Mesenchymal stem cell (in vitro differentiated cells and primary cell): ENCODE data around the gene LSMEM2.

Experiments used
- DNase-seq: peaks from one replicate; pipeline ENCODE4 v3.0.0-alpha.2; 2013
- H2AFZ ChIP-seq: one replicate; pipeline ENCODE4 v1.6.1; 2013; ENCODE audit warnings: low read depth, mild to moderate bottlenecking, control low read depth, inconsistent platforms, low read length, moderate library complexity
- H2AK5ac ChIP-seq: 2 replicates; pipeline ENCODE4 v1.6.1; 2013; ENCODE audit warnings: low read length, moderate library complexity, mild to moderate bottlenecking, inconsistent platforms; ENCODE audit not compliant: severe bottlenecking
- H2BK120ac ChIP-seq: one replicate; pipeline ENCODE4 v1.6.1; 2013; ENCODE audit warnings: low read depth, mild to moderate bottlenecking, inconsistent platforms, low read length, moderate library complexity
- H2BK12ac ChIP-seq, 2 experiments: one replicate each; pipeline ENCODE4 v1.6.1; 2013; ENCODE audit warnings: inconsistent platforms in 2 of 2, low read length in 2 of 2, mild to moderate bottlenecking in 2 of 2, moderate library complexity in 2 of 2, control low read depth in 1 of 2
- H2BK15ac ChIP-seq: one replicate; pipeline ENCODE4 v1.6.1; 2013; ENCODE audit warnings: mild to moderate bottlenecking, low read depth, inconsistent platforms; ENCODE audit not compliant: poor library complexity, severe bottlenecking
- H2BK5ac ChIP-seq: 2 replicates; pipeline ENCODE4 v1.6.1; 2013; ENCODE audit warnings: low read depth, mild to moderate bottlenecking, low read length, control low read depth, inconsistent platforms; ENCODE audit not compliant: poor library complexity, severe bottlenecking
- H3K14ac ChIP-seq, 2 experiments: one replicate each; pipeline ENCODE4 v1.6.1; 2013; ENCODE audit warnings: inconsistent platforms in 2 of 2, low read length in 2 of 2, control low read depth in 1 of 2, mild to moderate bottlenecking in 1 of 2, moderate library complexity in 1 of 2
- H3K18ac ChIP-seq, 2 experiments: one replicate each; pipeline ENCODE4 v1.6.1; 2013; ENCODE audit warnings: inconsistent platforms in 2 of 2, low read length in 2 of 2, control low read depth in 1 of 2, low read depth in 1 of 2, mild to moderate bottlenecking in 1 of 2
- H3K23ac ChIP-seq, 2 experiments: one replicate each; pipeline ENCODE4 v1.6.1; 2013; ENCODE audit warnings: inconsistent platforms in 2 of 2, low read length in 2 of 2, mild to moderate bottlenecking in 2 of 2, moderate library complexity in 2 of 2, control low read depth in 1 of 2
- H3K27ac ChIP-seq: 2 replicates; pipeline ENCODE4 v1.5.1; 2013; ENCODE audit warnings: mild to moderate bottlenecking, moderate library complexity, low read length, control low read depth, inconsistent platforms; ENCODE audit not compliant: poor library complexity, severe bottlenecking
- H3K27me3 ChIP-seq, 2 experiments: 2 replicates each; pipeline versions ENCODE4 v1.6.1 to v1.7.0; 2013; ENCODE audit warnings: low read length in 2 of 2, mild to moderate bottlenecking in 2 of 2, moderate library complexity in 2 of 2, control low read depth in 1 of 2, inconsistent platforms in 1 of 2; ENCODE audit not compliant: control insufficient read depth in 1 of 2, insufficient read depth in 1 of 2
- H3K36me3 ChIP-seq, 2 experiments: 2 replicates each; pipeline versions ENCODE4 v1.6.1 to v1.7.0; 2013; ENCODE audit warnings: low read length in 2 of 2, control low read depth in 1 of 2, inconsistent platforms in 1 of 2, low read depth in 1 of 2, mild to moderate bottlenecking in 1 of 2; ENCODE audit not compliant: insufficient read depth in 2 of 2, control insufficient read depth in 1 of 2
- H3K4ac ChIP-seq, 2 experiments: one replicate each; pipeline ENCODE4 v1.6.1; 2013; ENCODE audit warnings: inconsistent platforms in 2 of 2, low read length in 2 of 2, mild to moderate bottlenecking in 2 of 2, moderate library complexity in 2 of 2, control low read depth in 1 of 2, low read depth in 1 of 2
- H3K4me1 ChIP-seq: 2 replicates; pipeline ENCODE4 v1.6.1; 2013; ENCODE audit warnings: low read depth, low read length, control low read depth; ENCODE audit not compliant: control insufficient read depth, insufficient read depth
- H3K4me2 ChIP-seq: 2 replicates; pipeline ENCODE4 v1.6.1; 2013; ENCODE audit warnings: low read length, mild to moderate bottlenecking, inconsistent platforms; ENCODE audit not compliant: poor library complexity, severe bottlenecking
- H3K4me3 ChIP-seq, 2 experiments: 2 replicates each; pipeline versions ENCODE4 v1.5.1 to v1.7.0; 2013; ENCODE audit warnings: low read length in 2 of 2, mild to moderate bottlenecking in 2 of 2, control low read depth in 1 of 2, low read depth in 1 of 2; ENCODE audit not compliant: insufficient read depth in 1 of 2
- H3K79me1 ChIP-seq: replicated peaks from 2 replicates; pipeline ENCODE4 v1.6.1; 2013; ENCODE audit warnings: mild to moderate bottlenecking, control low read depth, low read length, inconsistent platforms; ENCODE audit not compliant: poor library complexity, severe bottlenecking
- H3K9ac ChIP-seq: 2 replicates; pipeline ENCODE4 v1.7.0; 2013; ENCODE audit warnings: mild to moderate bottlenecking, low read length, moderate library complexity
- H3K9me3 ChIP-seq: 2 replicates; pipeline ENCODE4 v1.7.0; 2013; ENCODE audit warnings: mild to moderate bottlenecking, low read length; ENCODE audit not compliant: control insufficient read depth
- H4K8ac ChIP-seq: one replicate; pipeline ENCODE4 v1.6.1; 2013; ENCODE audit warnings: inconsistent platforms, mild to moderate bottlenecking, low read length, moderate library complexity
- H4K91ac ChIP-seq: one replicate; pipeline ENCODE4 v1.6.1; 2013; ENCODE audit warnings: mild to moderate bottlenecking, low read length, inconsistent platforms
- WGBS: methylation state at CpG from one replicate; pipeline ENCODE4 v1.1.7; 2013; ENCODE audit warnings: mixed read lengths; 5-methylcytosine and 5-hydroxymethylcytosine counted together

Gene LSMEM2

GRCh38 chr3:50231581-50231980 lies 47.3 kb upstream of the LSMEM2 start:
- Histone ChIP-seq H4K91ac (no peak overlapping the region), H3K27ac (no peak overlapping the region), H3K4me2 (no peak overlapping the region), H3K9me3 (no peaks in the 10 kb centered on the region), H3K14ac (no peak overlapping the region), H3K9ac (no peak overlapping the region), H2BK12ac (no peak overlapping the region), H4K8ac (no peak overlapping the region), H2BK120ac (no peak overlapping the region), H2AFZ (no peak overlapping the region), H3K4me3 (no peak overlapping the region), H3K36me3 (no peaks in the 10 kb centered on the region), H3K4me1 (peaks cover 18% of the 10 kb centered on the region), H3K23ac (no peak overlapping the region), H3K4ac (no peak overlapping the region), H2BK15ac (no peak overlapping the region), H2AK5ac (no peak overlapping the region), H2BK5ac (no peak overlapping the region), H3K79me1 (peaks cover 8% of the 10 kb centered on the region), H3K27me3 (no peaks in the 10 kb centered on the region), H3K18ac (no peak overlapping the region)
- no peak for DNase-seq
- 86% methylated on average over 5 of the region's 5 CpGs for WGBS

DNA sequence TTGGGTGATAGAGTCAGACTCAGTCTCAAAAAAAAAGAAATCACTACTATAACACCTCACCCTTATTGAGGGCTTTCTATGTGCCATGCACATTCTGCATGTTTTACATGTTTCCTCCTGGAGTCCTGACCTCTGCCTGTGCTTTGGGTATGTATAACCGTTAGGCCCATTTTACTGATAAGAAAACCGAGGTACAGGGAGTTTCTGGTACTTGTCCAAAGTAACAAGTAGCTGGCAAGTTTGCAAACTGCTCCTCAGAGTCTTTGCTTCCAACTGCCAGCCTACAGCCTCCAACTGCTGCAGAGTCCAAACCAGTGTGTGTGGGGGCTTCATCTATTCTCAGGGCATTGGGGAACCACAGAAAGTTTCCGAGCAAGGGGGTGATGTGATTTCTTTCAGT lies 46.6 kb upstream of the LSMEM2 start:
- no peak overlapping the region for H4K91ac ChIP-seq

DNA sequence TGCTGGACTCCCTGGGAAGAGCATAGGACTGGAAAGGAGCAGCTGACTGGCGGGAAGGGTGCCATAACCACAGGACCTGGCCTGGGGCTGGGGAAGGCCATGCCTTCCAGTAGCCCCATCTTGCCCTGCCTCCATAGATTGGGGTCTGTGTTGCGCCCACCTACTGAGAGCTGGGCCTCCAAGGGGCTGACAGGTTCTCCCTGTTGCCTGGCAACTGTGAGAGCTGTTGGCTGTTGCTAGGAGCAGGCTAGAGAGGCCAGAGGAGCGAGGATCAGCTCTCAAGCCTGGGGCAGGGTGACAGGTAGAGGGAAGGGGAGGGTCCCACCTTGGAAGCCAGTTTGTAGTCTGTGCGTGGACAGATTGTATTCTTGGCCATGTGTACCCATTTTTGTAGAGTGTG lies 45.7 kb upstream of the LSMEM2 start:
- no peak overlapping the region for H3K18ac ChIP-seq
- H3K23ac ChIP-seq: no peak overlapping the region
- no peak overlapping the region for H3K4ac ChIP-seq
- no peak overlapping the region for H3K4me3 ChIP-seq
- no peak overlapping the region for H2AK5ac ChIP-seq
- no peaks in the 10 kb centered on the region for H3K36me3 ChIP-seq
- H2BK12ac ChIP-seq: no peak overlapping the region
- no peak overlapping the region for H3K14ac ChIP-seq
- peaks cover 10% of the 10 kb centered on the region for H3K4me1 ChIP-seq
- DNase-seq: no peak
- no peaks in the 10 kb centered on the region for H3K9me3 ChIP-seq
- no peak overlapping the region for H3K4me2 ChIP-seq
- WGBS: 93% methylated on average over 4 of the region's 4 CpGs
- no peak overlapping the region for H2BK15ac ChIP-seq
- no peak overlapping the region for H4K8ac ChIP-seq
- H3K27ac ChIP-seq: no peak overlapping the region
- H3K9ac ChIP-seq: no peak overlapping the region
- no peak overlapping the region for H2AFZ ChIP-seq
- H2BK5ac ChIP-seq: no peak overlapping the region
- H2BK120ac ChIP-seq: no peak overlapping the region
- H3K27me3 ChIP-seq: no peaks in the 10 kb centered on the region
- H4K91ac ChIP-seq: no peak overlapping the region
- H3K79me1 ChIP-seq: peaks cover 8% of the 10 kb centered on the region

More for the DNA sequence above, 46.6 kb upstream of the LSMEM2 start:
- Histone ChIP-seq H3K79me1 (peaks cover 8% of the 10 kb centered on the region), H3K4me2 (no peak overlapping the region), H2BK15ac (no peak overlapping the region), H2AFZ (no peak overlapping the region), H2BK5ac (no peak overlapping the region), H4K8ac (no peak overlapping the region), H2BK120ac (no peak overlapping the region), H3K9ac (no peak overlapping the region), H3K23ac (no peak overlapping the region), H3K36me3 (no peaks in the 10 kb centered on the region), H2BK12ac (no peak overlapping the region), H3K27ac (no peak overlapping the region), H3K27me3 (no peaks in the 10 kb centered on the region), H2AK5ac (no peak overlapping the region), H3K9me3 (no peaks in the 10 kb centered on the region), H3K4me1 (peaks cover 13% of the 10 kb centered on the region), H3K4ac (no peak overlapping the region), H3K18ac (no peak overlapping the region), H3K4me3 (no peak overlapping the region), H3K14ac (no peak overlapping the region)
- no peak for DNase-seq
- WGBS: 83% methylated on average over 3 of the region's 3 CpGs

DNA sequence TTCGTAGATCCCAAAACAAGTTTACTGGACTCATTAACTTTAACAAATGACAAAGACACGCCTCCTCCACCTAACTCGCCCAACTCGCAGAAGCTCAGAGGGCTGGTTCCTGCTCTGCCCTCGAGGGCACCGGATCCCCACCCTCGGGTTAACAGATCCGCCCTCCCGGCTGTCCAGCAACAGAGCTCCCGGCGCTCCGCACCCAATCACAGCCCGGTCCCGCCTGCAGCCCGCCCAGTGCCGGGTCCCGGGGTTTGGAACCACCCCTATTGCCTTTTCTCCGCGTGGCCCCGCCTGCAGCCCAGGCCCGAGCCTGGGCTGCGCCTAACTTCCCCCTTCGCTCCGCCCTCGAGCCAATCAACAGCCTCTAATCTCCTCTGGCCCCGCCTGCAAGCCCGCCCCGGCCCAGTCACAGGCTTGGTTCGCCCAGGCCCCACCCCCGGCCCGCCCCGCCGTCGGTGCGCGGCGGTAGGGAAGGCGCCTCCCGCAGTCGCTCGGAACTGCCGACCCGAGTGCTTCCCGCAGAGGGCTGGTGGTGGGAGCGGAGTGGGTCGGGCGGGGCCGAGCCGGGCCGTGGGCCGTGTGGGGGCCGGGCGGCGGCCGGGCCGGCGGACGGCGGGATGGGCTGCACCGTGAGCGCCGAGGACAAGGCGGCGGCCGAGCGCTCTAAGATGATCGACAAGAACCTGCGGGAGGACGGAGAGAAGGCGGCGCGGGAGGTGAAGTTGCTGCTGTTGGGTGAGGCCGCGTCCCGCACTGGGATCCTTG lies 43.0 kb upstream of the LSMEM2 start, which contains the start of gene GNAI2:
TSS of gene GNAI2 (plus strand) at position 489 of the 768 bp plus-strand sequence. CDS start at position 621, 132 bp downstream.
- DNase-seq: peak; percentile 99
- H3K4ac ChIP-seq: peak within 1 kb of the TSS; percentile 54 to 95
- no peak within 1 kb of the TSS for H4K8ac ChIP-seq
- H2BK12ac ChIP-seq: peak within 1 kb of the TSS; percentile 42 to 68
- H2BK120ac ChIP-seq: peak within 1 kb of the TSS; percentile 40
- H2BK5ac ChIP-seq: peak within 1 kb of the TSS; percentile 81
- H2AFZ ChIP-seq: no peak within 1 kb of the TSS
- peak within 1 kb of the TSS; percentile 95 for H3K4me2 ChIP-seq
- H2BK15ac ChIP-seq: peak within 1 kb of the TSS; percentile 71
- H3K27ac ChIP-seq: peak within 1 kb of the TSS; percentile 92
- H3K9ac ChIP-seq: peak within 1 kb of the TSS; percentile 96
- H3K9me3 ChIP-seq: no peaks in the 10 kb centered on the region
- no peaks in the 10 kb centered on the region for H3K27me3 ChIP-seq
- H3K14ac ChIP-seq: peak within 1 kb of the TSS; percentile 49 to 98
- peak within 1 kb of the TSS; percentile 78 to 97 for H3K18ac ChIP-seq
- H3K4me1 ChIP-seq: peaks cover 27% of the 10 kb centered on the region
- H3K23ac ChIP-seq: peak within 1 kb of the TSS in 1 of 2 experiments; percentile 68
- H3K4me3 ChIP-seq: peak within 1 kb of the TSS; percentile 88 to 100
- peaks cover 12 to 19% of the 10 kb centered on the region in 2 experiments for H3K36me3 ChIP-seq
- H4K91ac ChIP-seq: peak within 1 kb of the TSS; percentile 46
- under 1% methylated on average over 58 of the region's 75 CpGs for WGBS
- peak within 1 kb of the TSS; percentile 95 for H2AK5ac ChIP-seq
- peaks cover 6% of the 10 kb centered on the region for H3K79me1 ChIP-seq
